CD4-positive, alpha-beta T cell treated with Interleukin-1 beta for 1 hour (primary cell): ENCODE results near the gene STK33.
A peak's percentile ranks its signal among the peaks of the same experiment; 100 is the strongest.

Experiments used
- DNase-seq, 2 donors: peaks; one replicate each; pipeline ENCODE4 v3.0.0-alpha.2; 2020 to 2022

Gene STK33

DNA sequence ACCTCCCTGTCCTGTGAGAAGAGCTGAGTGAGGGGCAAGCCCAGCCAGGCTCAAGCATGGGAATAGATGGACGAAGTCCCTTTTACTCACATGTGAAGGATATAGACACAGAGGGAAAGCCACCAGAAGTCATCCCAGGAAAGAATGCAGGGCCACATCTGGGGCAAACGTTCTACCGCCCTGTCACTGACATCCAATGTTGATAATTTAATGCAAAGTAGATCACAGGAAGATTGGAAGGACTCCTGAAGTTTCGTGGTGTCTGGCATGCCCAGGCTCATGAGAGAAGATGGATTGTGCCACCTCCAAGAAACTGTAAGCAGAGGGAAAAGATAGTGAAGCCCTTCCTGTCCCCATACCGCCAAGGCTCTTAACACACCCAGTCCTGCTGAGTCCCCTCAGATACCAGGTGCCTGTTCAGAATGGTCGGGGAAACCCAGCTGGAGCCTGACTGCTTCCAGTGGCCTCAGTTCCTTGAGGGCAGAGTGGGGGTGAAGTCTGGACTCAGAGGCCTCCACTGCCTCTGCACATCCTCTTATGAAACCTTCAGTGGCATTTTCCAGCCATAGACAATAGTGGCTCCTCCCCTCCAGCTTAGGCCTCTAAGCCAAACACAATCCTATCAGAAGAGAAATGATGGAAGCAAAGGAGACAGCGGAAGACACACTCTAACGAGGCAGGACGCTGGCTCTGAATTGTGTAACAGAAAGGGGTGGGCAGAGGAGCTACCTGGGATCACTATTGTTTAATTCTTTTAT lies 7.5 kb upstream of the STK33 start:
- DNase-seq: no peak

DNA sequence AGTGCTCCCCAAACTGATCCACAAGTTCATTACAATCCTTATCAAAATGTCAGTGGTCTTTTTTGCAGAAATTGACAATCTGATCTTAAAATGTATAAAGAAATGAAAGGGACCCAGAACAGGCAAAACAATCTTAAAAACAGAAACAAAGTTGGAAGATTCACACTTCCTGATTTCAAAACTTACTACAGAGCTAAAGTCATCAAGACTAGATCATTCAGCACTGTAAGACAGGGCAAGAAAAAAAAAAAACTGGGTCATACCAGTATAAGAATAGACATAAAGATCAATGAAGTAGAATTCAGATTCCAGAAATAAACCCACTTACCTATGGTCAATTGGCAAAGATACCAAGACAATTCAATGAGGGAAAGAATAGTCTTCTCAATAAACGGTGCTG lies 4.5 kb upstream of the STK33 start:
- DNase-seq: no peak

DNA sequence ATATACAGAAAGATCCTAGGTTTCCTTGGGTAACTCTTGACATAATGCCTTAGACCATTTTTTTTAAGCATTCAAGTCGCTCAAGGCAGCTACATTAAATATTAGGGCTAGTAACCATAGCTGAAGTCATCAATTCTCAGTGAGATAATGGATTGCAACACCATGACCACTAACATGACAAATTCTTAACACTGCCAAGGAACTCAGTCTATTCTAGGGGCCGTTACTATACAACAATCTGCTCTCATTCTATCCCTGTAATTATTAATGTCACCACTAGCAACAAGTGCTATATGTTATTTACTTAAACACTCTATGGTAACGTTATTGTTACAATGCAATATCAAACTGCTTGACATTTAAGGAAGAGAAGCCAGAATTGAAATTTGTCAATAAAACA lies 3.2 kb upstream of the STK33 start:
- DNase-seq: no peak

DNA sequence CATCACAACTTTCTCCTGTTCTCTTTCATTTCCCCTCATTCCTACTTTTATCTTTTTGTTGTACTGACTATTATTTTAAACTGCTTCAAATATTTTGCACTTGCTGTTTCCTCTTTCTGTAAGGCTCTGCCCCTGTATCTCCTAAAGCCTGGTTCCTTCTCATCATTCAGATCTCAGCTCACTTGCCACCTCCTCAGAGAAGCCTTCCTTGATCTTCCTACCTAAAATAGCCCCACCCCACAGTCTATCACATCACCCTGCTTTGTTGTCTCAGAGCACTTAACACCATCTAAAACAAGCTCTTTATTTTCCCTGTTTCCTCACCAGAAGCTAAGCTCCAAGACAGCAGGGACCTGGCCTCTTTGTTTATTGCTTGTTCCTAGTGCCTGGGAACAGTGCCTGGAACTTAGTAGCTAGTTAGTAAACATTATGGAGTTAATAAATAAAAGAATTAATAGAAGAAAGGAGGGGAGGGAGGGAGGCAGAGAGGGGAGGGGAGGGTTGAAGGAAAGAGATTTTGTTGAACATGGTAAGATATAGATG lies 2.5 kb upstream of the STK33 start:
- no peak for DNase-seq

DNA sequence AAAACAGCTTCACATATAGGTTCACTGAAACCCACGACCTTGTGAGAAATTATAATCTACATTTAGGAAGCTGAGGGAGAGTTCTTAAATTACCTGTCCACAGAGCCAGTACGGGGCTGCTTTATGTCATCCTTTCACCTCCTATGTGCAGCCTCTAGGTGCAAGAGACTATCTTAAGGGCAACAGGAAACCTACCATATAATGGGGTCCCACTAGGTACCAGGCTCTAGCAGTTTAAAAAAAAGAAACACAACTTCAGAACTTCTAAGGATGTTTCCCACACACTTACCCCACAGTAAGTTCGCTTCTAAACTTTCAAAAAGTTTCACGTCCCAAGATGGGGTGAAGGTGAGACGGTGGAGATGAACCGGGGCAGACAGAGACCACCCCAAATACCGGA lies 573 bp downstream of the STK33 start:
- DNase-seq: no peak

DNA sequence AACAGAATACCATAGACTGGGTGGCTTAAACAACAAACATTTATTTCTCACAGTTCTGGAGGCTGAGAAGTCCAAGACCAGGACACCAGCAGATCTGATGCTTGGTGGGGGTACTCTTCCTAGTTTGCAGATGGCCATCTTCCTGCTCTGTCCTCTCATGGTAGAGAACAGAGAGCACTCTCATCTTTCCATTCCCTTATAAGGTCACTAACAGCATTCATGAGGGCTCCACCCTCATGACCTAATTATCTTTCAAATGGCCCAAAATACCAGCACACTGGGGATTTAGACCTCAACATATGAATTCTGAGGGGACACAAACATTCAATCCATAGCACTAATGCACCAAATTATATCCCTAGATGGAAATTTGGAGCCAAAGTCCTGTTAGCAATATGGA lies 6.1 kb downstream of the STK33 start:
- no peak for DNase-seq

DNA sequence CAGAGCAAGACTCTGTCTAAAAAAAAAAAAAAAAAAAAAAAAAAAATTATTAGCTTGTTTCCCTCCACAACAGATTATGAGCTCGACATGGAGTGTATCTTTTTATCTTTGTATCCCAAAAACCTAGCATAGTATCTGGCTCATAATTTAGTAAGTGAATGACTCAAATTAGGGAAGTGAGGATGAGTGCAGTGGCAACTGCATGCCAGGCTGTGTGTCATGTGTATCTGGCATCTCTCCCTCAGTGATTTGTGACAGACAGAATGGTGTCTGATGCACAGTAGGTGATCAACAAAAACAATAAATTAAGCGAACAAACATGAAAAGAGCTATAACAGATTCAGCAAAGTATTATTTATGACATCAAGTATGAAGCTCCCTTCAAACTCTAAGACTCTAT lies 7.2 kb downstream of the STK33 start:
- no peak for DNase-seq

DNA sequence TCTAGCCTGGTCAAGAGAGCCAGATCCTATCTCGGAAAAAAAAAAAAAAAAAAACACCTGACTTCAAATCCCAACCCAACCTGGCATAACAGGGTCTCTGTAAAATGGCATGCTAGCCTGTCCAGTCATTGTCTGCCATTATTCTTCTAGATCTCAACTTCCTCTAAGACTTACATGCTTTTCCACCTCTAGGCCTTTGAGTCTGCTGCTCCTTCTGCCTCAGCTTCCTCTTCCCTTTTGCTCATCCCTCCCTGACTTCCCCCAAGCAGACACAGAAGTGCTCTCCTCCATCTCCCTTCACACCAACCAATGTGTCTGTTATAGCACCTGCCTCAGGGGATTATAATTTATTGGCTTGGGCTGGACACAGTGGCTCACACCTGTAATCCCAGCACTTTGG lies 7.8 kb downstream of the STK33 start:
- DNase-seq: no peak

DNA sequence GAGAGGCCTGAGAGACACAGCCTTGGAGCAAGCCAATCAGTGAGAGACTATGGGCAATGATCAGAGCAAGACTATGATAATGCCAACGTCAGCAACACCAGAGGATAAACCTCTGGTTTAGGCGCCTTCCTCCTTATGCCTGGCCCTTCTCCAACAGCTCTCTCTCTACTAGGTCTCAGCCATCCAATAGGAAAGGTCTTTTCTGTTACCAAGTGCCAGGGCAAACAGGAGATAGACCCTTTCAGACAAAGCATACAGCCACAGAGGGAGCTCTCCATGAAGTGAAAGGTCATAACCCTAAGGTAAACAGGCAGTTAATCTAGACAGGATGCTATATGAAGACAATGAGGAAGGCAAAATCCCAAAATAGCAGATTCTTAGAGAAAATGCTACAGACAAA lies 9.5 kb downstream of the STK33 start:
- DNase-seq: no peak

DNA sequence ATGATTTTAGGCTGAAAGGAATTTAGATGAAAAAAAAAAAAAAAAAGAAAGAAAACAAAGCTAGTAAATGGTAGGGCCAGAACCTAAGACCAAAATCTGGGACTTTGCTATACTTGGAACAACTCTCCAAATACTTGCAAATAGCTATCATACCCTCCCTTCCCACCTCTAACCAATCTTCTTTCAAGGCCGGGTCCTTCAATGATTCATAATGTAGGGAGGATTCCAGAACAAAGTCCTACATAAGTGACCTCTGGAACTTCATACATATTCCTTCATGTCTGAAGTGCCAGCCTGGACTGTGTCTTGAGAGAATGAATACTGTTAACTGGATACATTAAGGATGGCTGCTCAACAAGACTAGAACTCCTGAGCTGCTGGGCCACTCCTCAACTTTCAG lies 9.9 kb downstream of the STK33 start:
- DNase-seq: no peak

DNA sequence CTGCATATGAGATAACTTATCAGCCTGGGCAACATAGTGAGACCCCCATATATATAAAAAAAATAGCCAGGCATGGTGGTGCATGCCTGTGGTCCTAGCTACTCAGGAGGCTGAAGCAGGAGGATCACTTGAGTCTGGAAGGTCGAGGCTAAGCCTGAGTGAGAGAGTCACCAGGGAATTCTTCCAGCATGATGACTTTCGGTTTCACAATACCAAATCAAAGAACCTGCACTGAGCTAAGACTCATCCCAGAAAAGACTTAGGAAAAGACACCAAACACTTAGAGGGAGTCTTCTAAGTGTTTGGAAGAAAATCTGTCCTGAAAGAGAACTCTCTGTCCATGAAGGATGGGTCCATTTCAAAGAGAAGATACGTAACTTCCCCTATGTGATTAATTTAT lies 12.7 kb downstream of the STK33 start:
- DNase-seq: no peak

DNA sequence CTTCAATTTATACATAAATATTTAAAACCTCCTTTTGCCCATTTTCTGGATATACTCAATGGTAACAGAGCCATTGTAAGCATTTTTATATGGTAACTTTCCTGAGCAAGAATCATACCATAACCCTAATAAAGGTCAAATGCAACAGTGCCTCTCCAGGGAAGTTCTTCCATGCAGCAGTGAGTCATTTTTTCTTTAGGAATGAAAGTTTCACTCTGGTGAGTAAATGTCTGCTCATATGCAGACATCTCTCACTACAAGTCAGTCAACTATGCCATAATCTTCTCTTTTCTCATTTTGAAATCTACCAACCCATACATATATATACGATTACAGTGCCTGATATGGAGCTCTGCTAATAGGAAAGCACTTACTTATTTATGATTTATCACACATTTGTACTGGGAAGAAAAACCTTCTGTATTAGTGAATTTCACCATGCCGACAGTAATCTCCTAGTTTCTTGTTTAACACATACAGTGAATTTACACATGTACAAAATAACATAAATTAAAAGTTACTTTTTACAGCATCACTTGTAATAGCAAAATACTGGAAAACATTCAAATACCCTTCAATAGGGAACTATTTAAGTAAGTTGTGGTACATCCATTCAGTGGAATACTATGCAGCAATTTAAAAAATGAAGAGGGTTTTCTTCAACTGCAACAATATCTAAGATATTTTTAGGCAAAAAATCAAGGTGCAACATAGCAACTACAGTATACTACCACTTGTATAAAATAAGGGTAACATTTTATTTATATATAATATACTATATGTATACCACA lies 16.0 kb downstream of the STK33 start:
- DNase-seq: no peak

DNA sequence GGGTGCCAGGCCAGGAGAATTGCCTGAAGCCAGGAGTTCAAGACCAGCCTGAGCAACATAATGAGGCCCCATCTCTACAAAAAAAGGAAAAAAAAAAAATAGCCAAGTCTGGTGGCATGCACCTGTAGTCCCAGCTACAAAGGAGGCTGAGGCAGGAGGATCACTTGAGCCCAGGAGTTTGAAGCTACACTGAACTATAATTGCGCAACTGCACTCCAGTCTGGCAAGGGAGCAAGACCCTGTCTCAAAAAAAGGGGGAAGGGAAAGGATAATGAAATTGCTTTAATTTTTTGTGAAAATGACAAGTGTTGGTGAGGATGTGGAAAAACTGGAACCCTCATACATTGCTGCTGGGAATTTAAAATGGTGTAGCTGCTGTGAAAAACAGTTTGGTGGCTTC lies 19.2 kb downstream of the STK33 start:
- DNase-seq: no peak

DNA sequence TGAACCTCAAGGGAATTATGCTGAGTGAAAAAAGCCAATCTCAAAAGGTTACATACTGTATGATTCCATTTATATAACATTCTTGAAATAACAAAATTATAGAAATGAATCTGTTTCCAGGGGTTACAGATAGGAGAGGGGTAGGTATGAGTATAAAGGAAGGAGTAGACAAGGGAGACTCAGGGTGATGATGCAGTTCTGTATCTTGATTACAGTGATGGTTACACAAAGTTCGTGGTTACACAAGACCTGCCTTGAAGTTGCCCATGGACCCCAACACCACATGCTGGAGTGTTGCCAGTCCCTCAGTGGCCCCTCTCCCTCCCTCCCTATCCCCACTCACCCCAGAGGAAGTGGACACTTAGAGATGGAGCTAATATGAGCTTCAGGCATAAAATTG lies 20.3 kb downstream of the STK33 start:
- no peak for DNase-seq

DNA sequence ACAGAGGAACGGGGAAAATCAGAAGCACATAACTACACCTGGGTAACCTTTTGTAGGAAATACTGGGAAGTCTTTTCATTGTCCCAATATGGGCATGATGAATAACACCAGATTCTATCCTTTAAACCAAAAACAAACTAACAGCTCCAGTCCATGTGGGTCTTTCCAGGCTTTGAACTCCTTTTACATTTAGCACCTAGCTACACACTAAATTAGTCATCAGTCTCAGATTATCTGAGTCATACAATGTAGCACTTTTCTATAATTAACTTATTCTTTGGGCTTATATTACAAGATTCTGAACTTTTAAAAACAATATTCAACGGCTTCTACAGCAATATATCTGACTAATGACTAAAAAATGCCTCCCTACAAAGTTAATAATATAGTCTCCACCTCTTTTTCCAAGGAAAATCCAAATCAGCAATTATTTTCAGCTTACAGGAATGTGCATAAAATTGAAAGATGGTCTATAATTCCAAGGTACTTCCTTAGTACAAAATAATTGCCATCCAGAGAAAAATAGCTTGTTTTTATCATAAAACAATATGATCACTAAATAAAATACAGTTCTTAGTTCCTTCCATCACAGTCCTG lies 26.3 kb downstream of the STK33 start:
- DNase-seq: no peak

DNA sequence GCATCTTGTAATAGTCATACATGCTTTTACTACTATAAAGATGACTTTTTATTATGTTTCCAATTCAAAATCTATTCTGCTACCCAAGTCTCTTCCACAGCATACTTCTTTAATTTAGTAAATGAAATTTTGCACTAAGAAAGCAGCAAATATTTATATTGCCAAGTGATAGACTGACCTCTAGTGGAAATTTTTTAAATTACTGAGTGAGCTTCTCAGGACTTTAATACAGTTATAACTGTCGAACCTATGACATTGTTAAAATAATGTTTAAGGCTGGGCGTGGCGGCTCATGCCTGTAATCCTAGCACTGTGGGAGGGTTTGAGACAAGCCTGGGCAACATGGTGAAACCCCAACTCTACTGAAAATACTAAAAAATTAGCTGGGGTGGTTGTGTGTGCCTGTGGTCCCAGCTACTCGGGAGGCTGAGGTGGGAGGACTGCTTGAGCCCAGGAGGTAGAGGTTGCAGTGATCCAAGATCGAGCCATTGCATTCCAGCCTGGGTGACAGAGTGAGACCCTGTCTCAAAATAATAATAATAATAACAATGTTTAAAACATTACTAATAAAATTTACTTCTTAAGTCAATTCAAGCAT lies 27.3 kb downstream of the STK33 start:
- peak in 1 of 2 donors; percentile 34 for DNase-seq

DNA sequence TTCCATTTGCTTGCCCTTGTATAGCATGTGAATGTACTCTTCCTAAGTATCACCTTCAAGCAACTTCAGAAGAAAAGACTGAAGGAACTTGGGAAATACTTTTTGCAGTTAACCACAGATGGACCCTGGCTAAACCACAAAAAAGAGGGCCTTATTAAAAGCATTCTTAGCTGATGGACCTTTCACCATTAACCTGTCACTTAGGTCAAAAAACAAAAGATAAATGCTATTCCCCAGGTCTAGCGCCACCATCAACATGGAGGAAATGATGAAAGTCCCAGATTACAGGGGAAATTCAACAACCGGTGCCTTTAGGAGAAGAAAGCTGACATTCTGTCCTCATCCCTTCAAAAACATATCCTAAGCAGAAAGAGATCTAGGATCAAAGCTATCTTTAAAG lies 29.5 kb downstream of the STK33 start:
- DNase-seq: no peak

DNA sequence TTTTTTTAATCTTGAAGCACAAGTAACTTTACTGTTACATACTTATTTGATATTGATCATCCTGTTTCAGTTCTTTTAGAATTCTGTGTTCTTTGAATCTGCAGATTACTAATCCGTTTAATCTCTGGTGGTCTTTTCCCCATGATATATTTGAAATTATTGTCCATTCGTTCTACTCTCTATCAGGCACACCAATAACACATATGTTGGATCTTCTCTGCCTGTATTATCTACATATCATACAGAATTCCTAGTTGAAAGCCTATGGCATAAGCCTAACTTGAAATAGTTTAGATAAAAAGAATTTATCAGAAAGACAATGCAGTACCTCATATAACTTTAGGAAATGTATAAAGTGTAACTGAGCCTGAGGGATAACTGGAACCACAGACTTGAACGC lies 32.6 kb downstream of the STK33 start:
- no peak for DNase-seq

DNA sequence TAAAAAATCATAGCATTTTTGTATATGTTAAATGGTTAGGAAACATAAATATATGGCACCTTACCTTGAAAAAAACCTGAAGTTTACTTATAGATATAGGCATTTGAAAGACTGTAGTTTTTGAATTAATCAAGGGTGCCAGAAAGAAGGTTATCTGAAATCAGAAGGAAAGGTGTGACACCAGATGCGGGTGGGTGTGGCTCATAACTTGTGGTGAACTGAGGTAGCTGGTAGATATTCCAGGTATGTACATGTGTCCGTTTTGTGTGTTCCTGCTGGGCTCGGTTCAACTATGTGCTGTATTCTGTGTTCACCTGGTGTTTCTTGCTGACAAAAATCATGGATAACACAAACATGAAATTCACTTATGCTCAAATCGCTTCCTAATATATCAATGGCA lies 35.6 kb downstream of the STK33 start:
- no peak for DNase-seq

DNA sequence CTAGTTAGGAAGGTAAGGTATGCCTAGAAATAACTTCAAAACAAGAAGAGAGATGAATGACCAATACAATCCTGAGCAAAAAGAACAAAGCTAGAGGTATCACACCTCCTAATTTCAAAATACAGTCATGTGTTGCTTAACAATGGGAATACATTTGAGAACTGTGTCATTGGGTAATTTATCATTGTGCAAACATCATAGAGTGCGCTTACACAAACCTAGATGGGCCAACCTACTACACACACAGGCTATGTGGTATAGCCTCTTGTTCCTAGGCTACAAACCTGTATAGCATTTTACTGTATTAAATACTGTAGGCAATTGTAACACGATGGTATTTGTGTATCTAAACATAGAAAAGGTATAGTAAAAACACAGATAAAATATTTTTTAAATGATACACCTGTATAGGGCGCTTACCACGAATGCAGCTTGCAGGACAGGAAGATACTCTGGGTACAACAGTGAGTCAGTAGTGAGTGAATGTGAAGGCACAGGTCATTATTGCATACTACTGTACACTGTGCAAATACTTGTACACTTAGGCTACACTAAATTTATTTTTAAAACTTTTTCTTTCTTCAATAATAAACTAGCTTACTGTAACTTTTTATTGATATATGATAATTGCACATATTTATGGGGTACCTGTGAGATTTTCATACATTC lies 48.2 kb downstream of the STK33 start:
- DNase-seq: no peak

DNA sequence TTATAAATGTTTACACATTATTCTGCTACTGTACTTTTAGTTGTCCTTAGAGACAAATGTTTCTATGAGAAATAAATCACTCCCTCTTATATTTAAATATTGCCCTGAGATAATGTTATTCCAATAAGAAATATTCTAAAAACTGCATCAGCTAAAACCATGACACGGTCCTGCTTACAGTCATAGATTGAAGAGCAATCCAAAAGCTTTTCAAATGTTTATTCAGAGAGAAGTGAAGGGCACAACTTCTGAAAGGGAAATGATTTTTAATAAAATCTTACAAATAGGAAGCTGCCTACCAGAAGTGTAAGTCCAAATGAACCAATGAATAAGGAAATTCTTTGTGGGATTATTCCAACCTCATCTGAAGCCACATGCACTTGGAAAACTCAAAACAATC lies 49.2 kb downstream of the STK33 start:
- no peak for DNase-seq

DNA sequence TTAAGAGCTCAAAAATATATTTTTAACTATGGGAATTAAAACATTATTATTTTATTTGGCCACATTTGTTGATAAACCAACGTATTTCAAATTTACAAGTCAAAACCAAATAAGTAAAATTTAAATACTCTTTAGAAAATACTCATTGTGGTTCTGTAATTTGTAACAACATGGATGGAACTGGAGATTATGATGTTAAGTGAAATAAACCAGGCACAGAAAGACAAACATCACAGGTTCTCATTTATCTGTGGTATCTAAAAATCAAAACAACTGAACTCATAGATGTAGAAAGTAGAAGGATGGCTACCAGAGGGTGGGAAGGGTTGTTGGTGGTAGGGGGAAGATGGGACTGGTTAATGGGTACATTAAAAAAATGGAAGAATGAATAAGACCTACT lies 50.8 kb downstream of the STK33 start:
- no peak for DNase-seq

DNA sequence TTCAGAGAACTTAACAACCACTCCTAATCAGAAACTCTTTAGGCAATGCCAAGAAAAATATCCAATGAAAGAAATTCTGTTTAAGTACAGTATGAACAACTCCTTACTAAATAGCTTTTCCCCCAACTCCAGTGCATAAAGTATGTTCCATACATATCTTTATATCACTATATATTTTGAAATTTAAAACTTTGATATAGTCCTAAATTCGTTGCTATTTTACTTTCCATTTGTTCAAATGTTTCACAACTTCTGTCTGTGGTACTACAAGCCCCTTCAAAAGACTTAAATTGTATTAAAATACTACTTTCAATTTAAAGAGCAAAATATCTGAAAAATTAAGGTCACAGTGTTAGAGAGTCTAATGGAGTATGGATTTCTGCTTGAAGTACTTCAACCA lies 52.6 kb downstream of the STK33 start:
- no peak for DNase-seq
